ENCODE data around the gene CTSZ. TPM values are rescaled to one million over a fixed set of nuclear protein-coding genes. Genes with fewer than 3 reads are reported as not detected.

The CTSZ gene
- total and polyA plus RNA-seq, 2 of the 4 experiments (the other 2 are of a cell fraction): 46.1 to 88.5 TPM

DNA sequence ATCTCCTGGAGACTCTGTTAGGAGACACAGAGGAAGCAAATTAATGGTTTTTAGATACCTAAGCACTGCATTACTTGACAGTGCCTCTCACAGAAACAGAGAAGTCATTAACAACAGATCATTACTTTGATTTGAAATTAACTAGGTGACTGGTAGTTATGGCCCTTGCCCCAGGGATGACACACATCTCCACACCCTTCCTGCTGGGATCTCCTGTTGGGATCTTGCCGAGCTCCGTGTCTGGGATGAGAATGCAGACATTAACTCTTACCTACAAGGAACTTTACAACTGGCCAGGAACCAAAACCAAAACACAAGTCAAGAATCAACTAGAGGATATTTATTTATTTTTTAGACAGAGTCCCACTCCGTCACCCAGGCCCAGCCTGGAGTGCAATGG is 37.7 kb upstream of the CTSZ start:
- CTCF ChIA-PET: no interaction called here

More for the DNA sequence above, 37.7 kb upstream of the CTSZ start:
- in situ Hi-C loops (cut with MboI; ENCODE audit: low sequenced_read_pairs): loop anchor here (25.0 kb wide), 3 partner anchors 807 to 1657 kb away; partner anchors contain the start of genes ANKRD60 and RBM38
- H3K27ac ChIP-seq (ENCODE audit: insufficient read depth, low read length): no peak overlapping the region
- H2AK5ac ChIP-seq (ENCODE audit: low read depth, low read length): no peak overlapping the region
- H4K5ac ChIP-seq (ENCODE audit: low read depth, low read length): no peak overlapping the region
- H2BK120ac ChIP-seq (ENCODE audit: low read depth, low read length): no peak overlapping the region
- no peak overlapping the region for H3K56ac ChIP-seq (ENCODE audit: extremely low read depth, insufficient read depth, low read length)
- ATAC-seq (ENCODE audit: low read depth): no peak
- no peak overlapping the region for H3K4me3 ChIP-seq (ENCODE audit: insufficient read depth, low read depth, low read length)
- no peak overlapping the region for H2BK20ac ChIP-seq (ENCODE audit: low read depth, low read length)
- BruUV-seq (replicated peaks): no TSS peak
- H3K36me3 ChIP-seq (ENCODE audit: control insufficient read depth, insufficient read depth, low read length): no peaks in the 10 kb centered on the region; the same call in 1 of the 2 replicates
- H2BK15ac ChIP-seq (ENCODE audit: low read depth, low read length): no peak overlapping the region
- H3K9me3 ChIP-seq (ENCODE audit: control insufficient read depth, insufficient read depth, low read length): no peaks in the 10 kb centered on the region
- peaks cover 5% of the 10 kb centered on the region for H3K27me3 ChIP-seq (ENCODE audit: control insufficient read depth, insufficient read depth, low read length)
- H3K4ac ChIP-seq (ENCODE audit: low read depth, low read length): no peak overlapping the region
- H2BK5ac ChIP-seq (ENCODE audit: low read depth, low read length, poor library complexity, severe bottlenecking): no peak overlapping the region
- H3K23ac ChIP-seq (ENCODE audit: low read depth, low read length): no peak overlapping the region
- POLR2A ChIA-PET (ENCODE audit: unreplicated experiment): no interaction called here
- TF ChIP-seq MAFK (IDR thresholded peaks at IDR 0.05; ENCODE audit: low read depth, low read length) (no peak), BHLHE40 (IDR thresholded peaks at IDR 0.05; ENCODE audit: low read depth, low read length) (no peak), MXI1 (IDR thresholded peaks at IDR 0.05; ENCODE audit: borderline replicate concordance, low read depth, low read length) (no peak), MAZ (IDR thresholded peaks at IDR 0.05; ENCODE audit: borderline replicate concordance, low read depth, low read length) (no peak), RFX5 (IDR thresholded peaks at IDR 0.05; ENCODE audit: low read depth, low read length) (no peak), FOS (IDR thresholded peaks at IDR 0.05; ENCODE audit: low read depth, low read length) (no peak), CHD1 (IDR thresholded peaks at IDR 0.05; ENCODE audit: low read depth, low read length) (no peak), POLR2A (IDR thresholded peaks at IDR 0.05; ENCODE audit: low read depth, low read length) (no peak), NFE2L2 (IDR thresholded peaks at IDR 0.05; ENCODE audit: low read depth, low read length) (no peak), CEBPB (IDR thresholded peaks at IDR 0.05; ENCODE audit: low read depth, low read length) (no peak), RCOR1 (IDR thresholded peaks at IDR 0.05; ENCODE audit: insufficient replicate concordance, low read length) (no peak), SMC3 (IDR thresholded peaks at IDR 0.05; ENCODE audit: low read depth, low read length) (no peak), RAD21 (IDR thresholded peaks at IDR 0.05; ENCODE audit: low read length) (no peak)
- TF ChIP-seq, protein P1, sequence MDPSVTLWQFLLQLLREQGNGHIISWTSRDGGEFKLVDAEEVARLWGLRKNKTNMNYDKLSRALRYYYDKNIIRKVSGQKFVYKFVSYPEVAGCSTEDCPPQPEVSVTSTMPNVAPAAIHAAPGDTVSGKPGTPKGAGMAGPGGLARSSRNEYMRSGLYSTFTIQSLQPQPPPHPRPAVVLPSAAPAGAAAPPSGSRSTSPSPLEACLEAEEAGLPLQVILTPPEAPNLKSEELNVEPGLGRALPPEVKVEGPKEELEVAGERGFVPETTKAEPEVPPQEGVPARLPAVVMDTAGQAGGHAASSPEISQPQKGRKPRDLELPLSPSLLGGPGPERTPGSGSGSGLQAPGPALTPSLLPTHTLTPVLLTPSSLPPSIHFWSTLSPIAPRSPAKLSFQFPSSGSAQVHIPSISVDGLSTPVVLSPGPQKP (IDR thresholded peaks at IDR 0.05; ENCODE audit: borderline replicate concordance, low read depth, low read length): no peak
- TF ChIP-seq, protein P2, sequence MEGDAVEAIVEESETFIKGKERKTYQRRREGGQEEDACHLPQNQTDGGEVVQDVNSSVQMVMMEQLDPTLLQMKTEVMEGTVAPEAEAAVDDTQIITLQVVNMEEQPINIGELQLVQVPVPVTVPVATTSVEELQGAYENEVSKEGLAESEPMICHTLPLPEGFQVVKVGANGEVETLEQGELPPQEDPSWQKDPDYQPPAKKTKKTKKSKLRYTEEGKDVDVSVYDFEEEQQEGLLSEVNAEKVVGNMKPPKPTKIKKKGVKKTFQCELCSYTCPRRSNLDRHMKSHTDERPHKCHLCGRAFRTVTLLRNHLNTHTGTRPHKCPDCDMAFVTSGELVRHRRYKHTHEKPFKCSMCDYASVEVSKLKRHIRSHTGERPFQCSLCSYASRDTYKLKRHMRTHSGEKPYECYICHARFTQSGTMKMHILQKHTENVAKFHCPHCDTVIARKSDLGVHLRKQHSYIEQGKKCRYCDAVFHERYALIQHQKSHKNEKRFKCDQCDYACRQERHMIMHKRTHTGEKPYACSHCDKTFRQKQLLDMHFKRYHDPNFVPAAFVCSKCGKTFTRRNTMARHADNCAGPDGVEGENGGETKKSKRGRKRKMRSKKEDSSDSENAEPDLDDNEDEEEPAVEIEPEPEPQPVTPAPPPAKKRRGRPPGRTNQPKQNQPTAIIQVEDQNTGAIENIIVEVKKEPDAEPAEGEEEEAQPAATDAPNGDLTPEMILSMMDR (conservative IDR thresholded peaks at IDR 0.05; ENCODE audit: low read depth, low read length): no peak
- TF ChIP-seq, protein P3, sequence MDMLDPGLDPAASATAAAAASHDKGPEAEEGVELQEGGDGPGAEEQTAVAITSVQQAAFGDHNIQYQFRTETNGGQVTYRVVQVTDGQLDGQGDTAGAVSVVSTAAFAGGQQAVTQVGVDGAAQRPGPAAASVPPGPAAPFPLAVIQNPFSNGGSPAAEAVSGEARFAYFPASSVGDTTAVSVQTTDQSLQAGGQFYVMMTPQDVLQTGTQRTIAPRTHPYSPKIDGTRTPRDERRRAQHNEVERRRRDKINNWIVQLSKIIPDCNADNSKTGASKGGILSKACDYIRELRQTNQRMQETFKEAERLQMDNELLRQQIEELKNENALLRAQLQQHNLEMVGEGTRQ (IDR thresholded peaks at IDR 0.05; ENCODE audit: low read depth, low read length): no peak
- H2AFZ ChIP-seq (replicated peaks; ENCODE audit: low read length, poor library complexity): no peak overlapping the region
- intact Hi-C loops (cut with micrococcal nuclease): loop anchor here (10.0 kb wide), 1 partner anchor 810 kb away; no protein-coding TSS in a partner anchor
- peaks cover 18 to 28% of the 10 kb centered on the region in 2 experiments for H3K79me1 ChIP-seq (ENCODE audit: low read depth in 1 of 2, low read length in 2 of 2)
- no peak overlapping the region for H2AK9ac ChIP-seq (replicated peaks; ENCODE audit: low read depth, low read length, poor library complexity)
- no CpG with 5 or more reads among the region's 3 CpGs for WGBS, 2 experiments (ENCODE audit: extremely low coverage in 2 of 2, insufficient read length in 1 of 2)
- 0 out of 2 replicates have a peak, but pooled peaks cover 11% of the 10 kb centered on the region for H3K9me1 ChIP-seq (ENCODE audit: insufficient read depth, low read length)
- no peak overlapping the region for H4K91ac ChIP-seq (ENCODE audit: insufficient read depth, low read depth, low read length)
- no peak overlapping the region for H4K8ac ChIP-seq (ENCODE audit: low read depth in 2 of 2, low read length in 2 of 2)
- no peak overlapping the region for H3K9ac ChIP-seq (ENCODE audit: low read depth, low read length)
- no peak overlapping the region for H3K14ac ChIP-seq (replicated peaks; ENCODE audit: low read depth, low read length)
- H4K20me1 ChIP-seq (ENCODE audit: insufficient read depth, low read length): 0 out of 2 replicates have a peak, but pooled peaks cover 5% of the 10 kb centered on the region
- no peak for DNase-seq
- no peak overlapping the region for H3K18ac ChIP-seq (ENCODE audit: low read depth, low read length)
- dilution Hi-C loops (cut with HindIII; ENCODE audit: low sequenced_read_pairs, unreplicated experiment): no loop called here
- H3K4me1 ChIP-seq (ENCODE audit: control insufficient read depth, insufficient read depth, low read length): peaks cover 8% of the 10 kb centered on the region
- H3K4me2 ChIP-seq (ENCODE audit: low read depth, low read length): no peak overlapping the region

Measured in IMR-90 (cell line).